SU-DHL-6 (cell line): Measurements from ENCODE around the gene ADAT3.

Source experiments
- CTCF ChIP-seq: fragments of 200-600 bp; sonication (generic); IDR thresholded peaks from one replicate; pipeline ENCODE4 v1.5.1; 2017; ENCODE audit warnings: antibody characterized with exemption, mild to moderate bottlenecking, low read length, moderate library complexity; ENCODE audit not compliant: insufficient read depth, poor library complexity, severe bottlenecking
- EZH2phosphoT487 ChIP-seq: fragments of 200-600 bp; sonication (generic), shearing (Covaris generic); conservative IDR thresholded peaks from 2 replicates; pipeline ENCODE4 v1.6.1; 2018; ENCODE audit warnings: mild to moderate bottlenecking, antibody characterized with exemption, low read length, moderate library complexity, mixed read lengths

DNA sequence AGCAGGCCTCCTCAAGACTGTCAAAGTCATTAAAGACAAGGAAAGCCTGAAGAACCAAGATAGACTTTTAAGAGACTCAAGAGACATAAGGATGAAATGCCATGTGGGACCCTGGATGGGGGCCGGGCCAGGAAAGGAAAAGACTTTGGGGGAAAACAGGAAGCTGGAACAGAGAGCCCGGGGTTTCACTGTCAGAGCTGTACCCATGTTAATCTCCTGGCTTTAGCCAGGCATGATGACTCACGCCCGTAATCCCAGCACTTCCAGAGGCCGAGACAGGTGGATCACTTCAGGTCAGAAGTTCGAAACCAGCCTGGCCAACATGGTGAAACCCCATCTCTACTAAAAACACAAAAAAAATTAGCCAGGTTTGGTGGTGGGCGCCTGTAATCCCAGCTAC, 36.2 kb upstream of the ADAT3 start:
- no peak for TF ChIP-seq CTCF
- no peak for TF ChIP-seq EZH2phosphoT487
